ENCODE results near the gene IQCC.

The IQCC gene

GRCh38 chr1:32249831-32250525 is 44.5 kb downstream of the IQCC start:
- peak overlapping the region; percentile 2; the same call in 1 of the 2 replicates for H3K4me3 ChIP-seq (ENCODE audit: low read length)
- no peak for TF ChIP-seq ZNF274 (IDR thresholded peaks at IDR 0.05; ENCODE audit: low read depth, low read length)

DNA sequence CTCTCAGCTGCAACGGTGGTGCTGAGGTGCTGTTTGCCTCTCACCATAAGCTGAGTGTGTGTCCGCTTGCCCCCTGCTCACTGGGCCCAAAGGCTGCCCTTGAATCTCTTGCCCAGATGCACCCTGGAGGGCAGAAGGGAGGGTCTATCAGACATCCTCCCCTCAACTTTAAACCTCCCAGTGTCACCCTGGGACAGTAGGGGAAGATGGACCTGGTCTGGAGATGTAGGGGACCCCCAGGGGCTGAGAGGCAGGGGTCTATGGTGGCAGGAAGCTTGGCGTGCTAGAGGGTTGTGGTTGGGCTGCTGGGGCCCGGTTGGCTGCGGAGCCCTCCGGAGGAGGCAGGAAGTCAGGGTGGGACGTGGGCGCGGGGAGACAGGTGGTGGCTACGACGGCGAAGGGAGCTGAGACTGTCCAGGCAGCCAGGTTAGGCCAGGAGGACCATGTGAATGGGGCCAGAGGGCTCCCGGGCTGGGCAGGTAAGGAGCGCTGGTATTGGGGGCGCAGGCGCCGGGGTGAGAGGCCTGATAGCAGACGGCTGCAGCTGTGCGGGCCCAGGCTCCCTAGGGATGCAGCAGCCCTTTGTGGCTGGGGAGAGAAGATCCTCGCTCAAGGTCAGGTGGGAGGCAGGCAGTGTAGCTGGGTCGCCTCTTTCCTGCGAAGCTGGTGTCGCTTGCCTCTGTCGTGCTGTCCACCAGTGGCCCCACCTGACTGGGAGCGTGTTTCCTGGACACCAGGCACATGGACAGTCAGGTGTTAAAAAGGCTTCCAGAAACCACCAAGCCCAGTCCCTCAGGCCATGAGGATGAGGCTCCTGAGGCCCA is 45.6 kb downstream of the IQCC start, which contains the start of gene LCK:
LCK (plus strand) TSS at position 373 of the 824 bp plus-strand sequence. CDS start 23,065 bp downstream, outside the sequence.
- H3K4me3 ChIP-seq (ENCODE audit: low read length) = peak within 1 kb of the TSS; percentile 6; the same call in 1 of the 2 replicates
- TF ChIP-seq ZNF274 (IDR thresholded peaks at IDR 0.05; ENCODE audit: low read depth, low read length) = no peak

- no peak for TF ChIP-seq ZNF274 (IDR thresholded peaks at IDR 0.05; ENCODE audit: low read depth, low read length)
- H3K4me3 ChIP-seq (ENCODE audit: low read length) = no peak overlapping the region
These were observed 49.9 kb downstream of the IQCC start for GRCh38 chr1:32255072-32256071.

- H3K4me3 ChIP-seq (ENCODE audit: low read length) = no peak overlapping the region
- no peak for TF ChIP-seq ZNF274 (IDR thresholded peaks at IDR 0.05; ENCODE audit: low read depth, low read length)
These were observed 51.2 kb downstream of the IQCC start for GRCh38 chr1:32256473-32257226.

DNA sequence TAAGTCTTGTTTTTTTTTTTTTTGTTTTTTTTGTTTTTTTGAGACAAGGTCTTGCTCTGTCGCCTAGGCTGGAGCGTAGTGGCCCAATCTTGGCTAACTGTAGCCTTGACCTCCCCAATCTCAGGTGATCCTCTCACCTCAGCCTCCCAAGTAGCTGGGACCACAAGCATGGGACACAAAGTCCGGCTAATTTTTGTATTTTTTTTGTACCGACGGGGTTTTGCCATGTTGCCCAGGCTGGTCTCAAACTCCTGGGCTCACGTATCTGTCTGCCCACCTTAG is 51.7 kb downstream of the IQCC start:
- TF ChIP-seq ZNF274 (IDR thresholded peaks at IDR 0.05; ENCODE audit: low read depth, low read length) = no peak
- H3K4me3 ChIP-seq (ENCODE audit: low read length) = no peak overlapping the region
